Lung (tissue), 12 donors: ENCODE data around the gene TTC21B. TPM values are rescaled to one million over a fixed set of nuclear protein-coding genes. Genes with fewer than 3 reads are reported as not detected.

ENCODE experiments used
- ATAC-seq: fragments of 200-7000 bp; cut with Tn5 transposase; one replicate; pipeline ENCODE4 v1.9.1; 2020; ENCODE audit warnings: moderate number of reproducible peaks; ENCODE audit not compliant: insufficient read depth, low FRiP score
- DNase-seq, 3 donors: peaks; one replicate each; pipeline ENCODE4 v3.0.0-alpha.2; 2013 to 2017
- H3K27ac ChIP-seq, 2 donors: one replicate each; pipeline ENCODE4 v1.5.1; 2013; ENCODE audit warnings: mild to moderate bottlenecking in 2 of 2, moderate library complexity in 2 of 2, control low read depth in 1 of 2, inconsistent platforms in 1 of 2, low read depth in 1 of 2, low read length in 1 of 2
- H3K27me3 ChIP-seq, 3 donors: one replicate each; pipeline ENCODE4 v1.5.1; 2013; ENCODE audit warnings: low read length in 2 of 3; ENCODE audit not compliant: control insufficient read depth in 3 of 3, insufficient read depth in 3 of 3
- H3K36me3 ChIP-seq, 4 donors: one replicate each; pipeline ENCODE4 v1.5.1; 2013; ENCODE audit warnings: low read length in 4 of 4, mild to moderate bottlenecking in 1 of 4, moderate library complexity in 1 of 4; ENCODE audit not compliant: control insufficient read depth in 4 of 4, insufficient read depth in 4 of 4
- H3K4me1 ChIP-seq, 5 donors: one replicate each; pipeline ENCODE4 v1.5.1; 2013; ENCODE audit warnings: low read length in 5 of 5, mild to moderate bottlenecking in 2 of 5, moderate library complexity in 1 of 5; ENCODE audit not compliant: control insufficient read depth in 5 of 5, insufficient read depth in 5 of 5
- H3K4me3 ChIP-seq: one replicate; pipeline ENCODE4 v1.5.1; 2013; ENCODE audit warnings: mild to moderate bottlenecking, control low read depth, moderate library complexity
- H3K9ac ChIP-seq, 2 donors: one replicate each; pipeline ENCODE4 v1.5.1; 2013; ENCODE audit warnings: low read length in 2 of 2, control low read depth in 1 of 2; ENCODE audit not compliant: insufficient read depth in 1 of 2
- H3K9me3 ChIP-seq, 4 donors: one replicate each; pipeline ENCODE4 v1.5.1; 2013; ENCODE audit warnings: low read length in 3 of 4, mild to moderate bottlenecking in 1 of 4, moderate library complexity in 1 of 4; ENCODE audit not compliant: control insufficient read depth in 4 of 4, insufficient read depth in 3 of 4
- CTCF ChIP-seq: IDR thresholded peaks from 2 replicates; pipeline ENCODE4 v1.5.1; 2012; ENCODE audit warnings: mild to moderate bottlenecking; ENCODE audit errors: control extremely low read depth, extremely low read depth
- WGBS, 2 donors: extraction: QIAGEN DNeasy Blood & Tissue Kit; methylation state at CpG; one replicate each; pipeline ENCODE4 v1.1.7; 2013; 5-methylcytosine and 5-hydroxymethylcytosine counted together
- polyA plus RNA-seq, 2 donors: library from polyadenylated mRNA; stranded (reverse); fragments of 200-250 nt; gene quantifications; one replicate each; pipeline ENCODE4 v1.2.1, GENCODE V29; 2013
- total RNA-seq, 2 donors: library from RNA; depleted of rRNA in 1 of 2; stranded (reverse); fragments of >200 nt in 1 of 2; gene quantifications; one replicate each; pipeline ENCODE4 v1.2.1, GENCODE V29; 2014 to 2021
- donor health status: control.
- donor health status: control.
- donor health status: Bipolar disorder and iron deficiency.
- donor health status: healthy.
- donor health status: DM: yes; HTN: yes; CAD: no.

The TTC21B gene
- total and polyA plus RNA-seq, 4 donors, result 5.0 to 146 (median 15.0) TPM

- H3K27ac ChIP-seq, result no peak overlapping the region
- DNase-seq (peak in 2 of 3 donors; percentile 66 to 76), ATAC-seq (no peak)
- 63 to 86% methylated on average over 3 of the region's 3 CpGs for WGBS, 2 donors
- peaks cover 0 to 27% (median 11%) of the 10 kb centered on the region in 5 donors for H3K4me1 ChIP-seq
- TF ChIP-seq CTCF, result no peak
- peaks cover 0 to 19% (median 13%) of the 10 kb centered on the region in 3 donors for H3K27me3 ChIP-seq
- no peaks in the 10 kb centered on the region for H3K9me3 ChIP-seq
- no peaks in the 10 kb centered on the region for H3K36me3 ChIP-seq
- no peak overlapping the region for H3K4me3 ChIP-seq
- H3K9ac ChIP-seq, result no peak overlapping the region
These were observed 126.3 kb downstream of the TTC21B start for GRCh38 chr2:165827016-165827920.

- WGBS, 2 donors, result 35 to 38% methylated on average over 2 of the region's 2 CpGs
- peak; percentile 36 to 75 (median 49) for DNase-seq
- no peaks in the 10 kb centered on the region for H3K36me3 ChIP-seq
- H3K4me3 ChIP-seq, result no peak overlapping the region
- H3K9me3 ChIP-seq, result no peaks in the 10 kb centered on the region
- TF ChIP-seq CTCF, result no peak
- no peak overlapping the region for H3K27ac ChIP-seq
- no peak for ATAC-seq
- peaks cover 0 to 18% (median 15%) of the 10 kb centered on the region in 3 donors for H3K27me3 ChIP-seq
- peaks cover 0 to 22% (median 11%) of the 10 kb centered on the region in 5 donors for H3K4me1 ChIP-seq
- H3K9ac ChIP-seq, result no peak overlapping the region
These were observed 128.5 kb downstream of the TTC21B start for GRCh38 chr2:165825041-165825440.

Other genes with a start within 250 kb of the TTC21B start
- gene GALNT3, start 159.5 kb downstream of the TTC21B start, total RNA-seq, result 10 to 100 TPM; 26.6 to 41.9 TPM
- 10 to 100 TPM; 15.4 to 19.0 TPM for gene GALNT3, start 159.5 kb downstream of the TTC21B start, polyA plus RNA-seq
- 10 to 100 TPM; 18.6 to 32.6 TPM for gene SCN1A, start 174.2 kb upstream of the TTC21B start, total RNA-seq
- gene SCN1A, start 174.2 kb upstream of the TTC21B start, polyA plus RNA-seq, result 10 to 100 TPM in 1 of 2 donors, 1 to 10 TPM in 1; 2.1 to 10.4 TPM